GM12878 (cell line): ENCODE measurements around the gene PRKAG2. TPM values are rescaled to one million over a fixed set of nuclear protein-coding genes. Genes with fewer than 3 reads are reported as not detected.

Experiments
- ATAC-seq: fragments of 200-7000 bp; cut with Tn5 transposase; 3 replicates; pipeline ENCODE4 v1.9.1; 2020; ENCODE audit warnings: mild to moderate bottlenecking, moderate library complexity
- BruUV-seq: library from RNA; stranded (reverse); fragments of 400-500 nt; replicated peaks from 2 replicates; lab custom pipeline; 2021; lab: Mats Ljungman, UMichigan
- CTCF ChIA-PET: fragments of 300-600 bp; sonication (Branson Sonifier 250); formaldehyde crosslinking; extraction: SDS; loops from one replicate; lab custom pipeline; 2021; ENCODE audit warnings: inconsistent platforms; lab: Yijun Ruan, JAX
- POLR2A ChIA-PET: fragments of 350-600 bp; formaldehyde crosslinking; extraction: SDS; loops from one replicate; lab custom pipeline; 2021; ENCODE audit warnings: inconsistent platforms; lab: Charles Lee
- RAD21 ChIA-PET: fragments of 300-600 bp; sonication (Branson Sonifier 250); formaldehyde crosslinking; loops from one replicate; lab custom pipeline; 2023; ENCODE audit warnings: antibody characterized with exemption; ENCODE audit not compliant: unreplicated experiment; lab: Charles Lee
- SMC1A ChIA-PET: fragments of 300-600 bp; sonication (Branson Sonifier 250); formaldehyde crosslinking; loops from one replicate; lab custom pipeline; 2023; ENCODE audit not compliant: unreplicated experiment, uncharacterized antibody; lab: Charles Lee
- DNase-seq: peaks from one replicate; pipeline ENCODE4 v3.0.0-alpha.2; 2011; ENCODE audit warnings: low read depth, low spot score
- FAIRE-seq: peaks from 3 replicates; lab custom pipeline; 2011; peaks lifted over from hg19 to GRCh38; lab: Jason Lieb, UNC
- H2AFZ ChIP-seq: 2 replicates; pipeline ENCODE4 v1.6.0; 2011; ENCODE audit warnings: low read depth, low read length, control low read depth; ENCODE audit not compliant: control insufficient read depth
- H3K27ac ChIP-seq: 2 replicates; pipeline ENCODE4 v1.5.1; 2011; ENCODE audit warnings: control low read depth; ENCODE audit not compliant: control insufficient read depth, insufficient read depth
- H3K27me3 ChIP-seq, 2 experiments: replicated peaks in 1 of 2; 2 replicates each; pipeline versions ENCODE4 v1.6.0 to v1.6.1; 2011; ENCODE audit warnings: low read length in 1 of 2; ENCODE audit not compliant: control insufficient read depth in 2 of 2, insufficient read depth in 2 of 2
- H3K36me3 ChIP-seq, 2 experiments: 2 replicates each; pipeline ENCODE4 v1.5.1; 2011; ENCODE audit warnings: low read length in 1 of 2; ENCODE audit not compliant: control insufficient read depth in 2 of 2, insufficient read depth in 2 of 2
- H3K4me1 ChIP-seq: 2 replicates; pipeline ENCODE4 v1.6.1; 2011; ENCODE audit warnings: mild to moderate bottlenecking, low read length, moderate library complexity, mixed read lengths; ENCODE audit not compliant: control insufficient read depth, insufficient read depth
- H3K4me2 ChIP-seq: 2 replicates; pipeline ENCODE4 v1.6.0; 2011; ENCODE audit warnings: control low read depth; ENCODE audit not compliant: control insufficient read depth, insufficient read depth
- H3K4me3 ChIP-seq: fragments of 200-600 bp; sonication (generic); 2 replicates; pipeline ENCODE4 v1.5.1; 2016
- H3K79me2 ChIP-seq: 2 replicates; pipeline ENCODE4 v1.6.0; 2011; ENCODE audit warnings: low read length; ENCODE audit not compliant: control insufficient read depth, insufficient read depth
- H3K9ac ChIP-seq: 2 replicates; pipeline ENCODE4 v1.8.0; 2011; ENCODE audit warnings: low read length, control low read depth, mixed read lengths; ENCODE audit not compliant: control insufficient read depth, insufficient read depth
- H3K9me3 ChIP-seq: replicated peaks from 3 replicates; pipeline ENCODE4 v1.5.1; 2011; ENCODE audit warnings: mild to moderate bottlenecking, low read length; ENCODE audit not compliant: control insufficient read depth, insufficient read depth
- H4K20me1 ChIP-seq: 2 replicates; pipeline ENCODE4 v1.6.0; 2011; ENCODE audit not compliant: control insufficient read depth, insufficient read depth
- EGR1 ChIP-seq, 2 experiments: IDR thresholded peaks; 1 replicate in 1 of 2; 2 replicates in 1 of 2; pipeline ENCODE4 v1.6.1; 2011 to 2012; ENCODE audit warnings: low read depth in 2 of 2, low read length in 2 of 2, borderline replicate concordance in 1 of 2, mild to moderate bottlenecking in 1 of 2, moderate library complexity in 1 of 2
- MXI1 ChIP-seq: fragments of 150-350 bp; IDR thresholded peaks from 2 replicates; pipeline ENCODE4 v1.6.1; 2011; ENCODE audit warnings: low read depth, mild to moderate bottlenecking, inconsistent platforms, low read length, improper control_type of control experiment
- NR2C2 ChIP-seq: IDR thresholded peaks from 2 replicates; pipeline ENCODE4 v1.6.1; 2011; ENCODE audit warnings: borderline replicate concordance, low read depth; ENCODE audit not compliant: control insufficient read depth, insufficient read length
- PAX5 ChIP-seq: IDR thresholded peaks from 2 replicates; pipeline ENCODE4 v1.6.1; 2011; ENCODE audit warnings: low read depth, low read length, borderline replicate concordance
- RAD51 ChIP-seq: fragments of 450-650 bp; IDR thresholded peaks from 2 replicates; pipeline ENCODE4 v1.6.1; 2016; ENCODE audit warnings: moderate library complexity, mild to moderate bottlenecking, inconsistent platforms
- RFX5 ChIP-seq: IDR thresholded peaks from 2 replicates; pipeline ENCODE4 v1.6.1; 2011; ENCODE audit warnings: low read depth, low read length, improper control_type of control experiment
- SIN3A ChIP-seq: IDR thresholded peaks from 2 replicates; pipeline ENCODE4 v1.6.1; 2012; ENCODE audit warnings: low read depth, low read length, improper control_type of control experiment
- SMC3 ChIP-seq: IDR thresholded peaks from 2 replicates; pipeline ENCODE4 v1.6.1; 2011; ENCODE audit warnings: low read length, improper control_type of control experiment, borderline replicate concordance
- STAT3 ChIP-seq: IDR thresholded peaks from 2 replicates; pipeline ENCODE4 v1.6.1; 2011; ENCODE audit warnings: low read depth, low read length, improper control_type of control experiment
- SUPT20H ChIP-seq: IDR thresholded peaks from 2 replicates; pipeline ENCODE4 v1.6.1; 2011; ENCODE audit warnings: low read depth, mild to moderate bottlenecking, low read length, moderate library complexity, borderline replicate concordance; ENCODE audit not compliant: control insufficient read depth
- TAF1 ChIP-seq: IDR thresholded peaks from 2 replicates; pipeline ENCODE4 v1.6.1; 2011; ENCODE audit warnings: mild to moderate bottlenecking, low read depth, low read length, borderline replicate concordance
- WGBS: methylation state at CpG from one replicate; pipeline ENCODE4 v1.1.6; 2016; ENCODE audit warnings: low lambda C conversion rate; ENCODE audit not compliant: insufficient replicate concordance, insufficient coverage; ENCODE audit errors: missing lambda C conversion rate; 5-methylcytosine and 5-hydroxymethylcytosine counted together
- in situ Hi-C: fragments of 300-500 bp; cut with MboI; formaldehyde crosslinking; loops from 9 replicates; pipeline ENCODE4 v1.14.3; 2018; ENCODE audit warnings: mixed read lengths
- intact Hi-C: fragments of 100-400 bp; cut with micrococcal nuclease; formaldehyde crosslinking; loops from one replicate; pipeline ENCODE4 v1.14.2; 2022; ENCODE audit not compliant: unreplicated experiment
- polyA plus RNA-seq, 11 experiments: library from polyadenylated mRNA; depleted of rRNA in 4 of 11; unstranded in 6 of 11; stranded (reverse) in 5 of 11; fragments of >200 nt; fragmentation: Nextera tagmentation in 4 of 11; fragmentation: Illumina TruSeq in 1 of 11; extraction: Ambion mirVana in 4 of 11; extraction: Trizol in 1 of 11; gene quantifications; 1 replicate in 1 of 11; 2 replicates in 10 of 11; pipeline versions ENCODE4 v1.2.1 to v1.2.3, GENCODE V29; 2011 to 2016; ENCODE audit warnings: inconsistent platforms in 2 of 11, missing spikeins in 2 of 11, low read depth in 1 of 11
- total RNA-seq, 4 experiments: library from RNA; depleted of rRNA in 3 of 4; stranded (reverse); fragments of >200 nt in 3 of 4; fragmentation: Illumina TruSeq in 1 of 4; extraction: Trizol in 1 of 4; gene quantifications; 2 replicates each; pipeline versions ENCODE4 v1.2.1 to v1.2.3, GENCODE V29; 2013 to 2021
- TF ChIP-seq, protein P1 (sequence below): fragments of 450-650 bp; IDR thresholded peaks from 2 replicates; pipeline ENCODE4 v1.6.1; 2016; ENCODE audit warnings: mild to moderate bottlenecking
- TF ChIP-seq, protein P2 (sequence below): fragments of 450-650 bp; IDR thresholded peaks from 2 replicates; pipeline ENCODE4 v1.6.1; 2017; ENCODE audit warnings: mild to moderate bottlenecking, moderate library complexity
- TF ChIP-seq, protein P3 (sequence below): fragments of 450-650 bp; IDR thresholded peaks from 2 replicates; pipeline ENCODE4 v1.6.1; 2016; ENCODE audit warnings: mild to moderate bottlenecking, moderate library complexity, borderline replicate concordance

PRKAG2 gene
- total and polyA plus RNA-seq, 10 of the 15 experiments (the other 5 are each of a cell fraction or from before 2014, with no cell fraction given): 3.4 to 8.9 (median 6.8) TPM

DNA sequence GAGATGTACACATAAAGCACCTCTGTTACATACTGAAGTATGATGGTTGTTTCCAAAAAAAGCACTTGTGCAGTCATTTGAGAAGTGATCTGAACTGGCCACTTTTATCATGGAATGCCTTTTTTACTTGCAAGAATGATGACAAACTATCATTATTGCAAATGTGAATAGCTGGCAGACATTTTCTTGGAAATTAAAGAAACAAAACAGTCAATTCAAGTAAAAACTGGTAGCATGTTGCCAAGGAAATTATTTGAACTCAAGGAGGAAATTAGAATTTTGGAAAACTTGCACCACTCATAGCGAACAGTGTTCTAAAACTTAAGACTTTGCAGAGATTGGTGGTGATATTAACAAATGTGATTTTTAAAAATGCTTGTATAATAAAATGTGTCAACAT is 363.8 kb downstream of the PRKAG2 start:
- Histone ChIP-seq H3K9me3 (peaks cover 5% of the 10 kb centered on the region; the same call in 2 of the 3 replicates), H3K36me3 (peaks cover 0 to 2% of the 10 kb centered on the region in 2 experiments; a peak in 1 of 4 replicates), H3K4me3 (peak overlapping the region; percentile 26; the same call in 1 of the 2 replicates), H3K9ac (no peak overlapping the region), H3K4me2 (no peak overlapping the region), H3K4me1 (peaks cover 4% of the 10 kb centered on the region; the same call in 1 of the 2 replicates), H3K27me3 (no peaks in the 10 kb centered on the region), H4K20me1 (peaks cover 8% of the 10 kb centered on the region), H3K27ac (no peak overlapping the region), H3K79me2 (peaks cover 99% of the 10 kb centered on the region), H2AFZ (no peak overlapping the region)
- ChIA-PET POLR2A (interaction anchor here (1.0 to 1.1 kb wide), 2 partner anchors 16 to 41 kb away, joined by 3 to 4 read pairs; no protein-coding TSS in a partner anchor), CTCF (interaction anchor here (0.9 to 1.3 kb wide), 2 partner anchors 30 to 116 kb away, joined by 3 to 4 read pairs; no protein-coding TSS in a partner anchor), SMC1A (interaction anchor here (1.4 to 2.7 kb wide), 3 partner anchors 8 to 42 kb away, joined by 4 to 10 read pairs (median 5); no protein-coding TSS in a partner anchor), RAD21 (no interaction called here)
- in situ Hi-C loops (no loop called here), intact Hi-C loops (no loop called here)
- FAIRE-seq (no peak), ATAC-seq (no peak), DNase-seq (no peak)
- TSS peak; percentile 0 for BruUV-seq
- WGBS: 94% methylated on average over 1 of the region's 1 CpG
- no peak for TF ChIP-seq STAT3
- TF ChIP-seq SUPT20H: no peak
- TF ChIP-seq PAX5: no peak
- TF ChIP-seq SIN3A: no peak
- TF ChIP-seq TAF1: no peak
- no peak for TF ChIP-seq MXI1
- no peak for TF ChIP-seq RAD51
- no peak for TF ChIP-seq EGR1 (IDR thresholded peaks at IDR 0.05; ENCODE audit: borderline replicate concordance in 1 of 2, low read depth in 2 of 2, low read length in 2 of 2)
- no peak for TF ChIP-seq RFX5
- TF ChIP-seq, protein P1, sequence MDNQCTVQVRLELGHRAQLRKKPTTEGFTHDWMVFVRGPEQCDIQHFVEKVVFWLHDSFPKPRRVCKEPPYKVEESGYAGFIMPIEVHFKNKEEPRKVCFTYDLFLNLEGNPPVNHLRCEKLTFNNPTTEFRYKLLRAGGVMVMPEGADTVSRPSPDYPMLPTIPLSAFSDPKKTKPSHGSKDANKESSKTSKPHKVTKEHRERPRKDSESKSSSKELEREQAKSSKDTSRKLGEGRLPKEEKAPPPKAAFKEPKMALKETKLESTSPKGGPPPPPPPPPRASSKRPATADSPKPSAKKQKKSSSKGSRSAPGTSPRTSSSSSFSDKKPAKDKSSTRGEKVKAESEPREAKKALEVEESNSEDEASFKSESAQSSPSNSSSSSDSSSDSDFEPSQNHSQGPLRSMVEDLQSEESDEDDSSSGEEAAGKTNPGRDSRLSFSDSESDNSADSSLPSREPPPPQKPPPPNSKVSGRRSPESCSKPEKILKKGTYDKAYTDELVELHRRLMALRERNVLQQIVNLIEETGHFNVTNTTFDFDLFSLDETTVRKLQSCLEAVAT: no peak
- TF ChIP-seq, protein P2, sequence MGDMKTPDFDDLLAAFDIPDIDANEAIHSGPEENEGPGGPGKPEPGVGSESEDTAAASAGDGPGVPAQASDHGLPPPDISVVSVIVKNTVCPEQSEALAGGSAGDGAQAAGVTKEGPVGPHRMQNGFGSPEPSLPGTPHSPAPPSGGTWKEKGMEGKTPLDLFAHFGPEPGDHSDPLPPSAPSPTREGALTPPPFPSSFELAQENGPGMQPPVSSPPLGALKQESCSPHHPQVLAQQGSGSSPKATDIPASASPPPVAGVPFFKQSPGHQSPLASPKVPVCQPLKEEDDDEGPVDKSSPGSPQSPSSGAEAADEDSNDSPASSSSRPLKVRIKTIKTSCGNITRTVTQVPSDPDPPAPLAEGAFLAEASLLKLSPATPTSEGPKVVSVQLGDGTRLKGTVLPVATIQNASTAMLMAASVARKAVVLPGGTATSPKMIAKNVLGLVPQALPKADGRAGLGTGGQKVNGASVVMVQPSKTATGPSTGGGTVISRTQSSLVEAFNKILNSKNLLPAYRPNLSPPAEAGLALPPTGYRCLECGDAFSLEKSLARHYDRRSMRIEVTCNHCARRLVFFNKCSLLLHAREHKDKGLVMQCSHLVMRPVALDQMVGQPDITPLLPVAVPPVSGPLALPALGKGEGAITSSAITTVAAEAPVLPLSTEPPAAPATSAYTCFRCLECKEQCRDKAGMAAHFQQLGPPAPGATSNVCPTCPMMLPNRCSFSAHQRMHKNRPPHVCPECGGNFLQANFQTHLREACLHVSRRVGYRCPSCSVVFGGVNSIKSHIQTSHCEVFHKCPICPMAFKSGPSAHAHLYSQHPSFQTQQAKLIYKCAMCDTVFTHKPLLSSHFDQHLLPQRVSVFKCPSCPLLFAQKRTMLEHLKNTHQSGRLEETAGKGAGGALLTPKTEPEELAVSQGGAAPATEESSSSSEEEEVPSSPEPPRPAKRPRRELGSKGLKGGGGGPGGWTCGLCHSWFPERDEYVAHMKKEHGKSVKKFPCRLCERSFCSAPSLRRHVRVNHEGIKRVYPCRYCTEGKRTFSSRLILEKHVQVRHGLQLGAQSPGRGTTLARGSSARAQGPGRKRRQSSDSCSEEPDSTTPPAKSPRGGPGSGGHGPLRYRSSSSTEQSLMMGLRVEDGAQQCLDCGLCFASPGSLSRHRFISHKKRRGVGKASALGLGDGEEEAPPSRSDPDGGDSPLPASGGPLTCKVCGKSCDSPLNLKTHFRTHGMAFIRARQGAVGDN: no peak
- TF ChIP-seq NR2C2: no peak
- TF ChIP-seq SMC3: no peak
- TF ChIP-seq, protein P3, sequence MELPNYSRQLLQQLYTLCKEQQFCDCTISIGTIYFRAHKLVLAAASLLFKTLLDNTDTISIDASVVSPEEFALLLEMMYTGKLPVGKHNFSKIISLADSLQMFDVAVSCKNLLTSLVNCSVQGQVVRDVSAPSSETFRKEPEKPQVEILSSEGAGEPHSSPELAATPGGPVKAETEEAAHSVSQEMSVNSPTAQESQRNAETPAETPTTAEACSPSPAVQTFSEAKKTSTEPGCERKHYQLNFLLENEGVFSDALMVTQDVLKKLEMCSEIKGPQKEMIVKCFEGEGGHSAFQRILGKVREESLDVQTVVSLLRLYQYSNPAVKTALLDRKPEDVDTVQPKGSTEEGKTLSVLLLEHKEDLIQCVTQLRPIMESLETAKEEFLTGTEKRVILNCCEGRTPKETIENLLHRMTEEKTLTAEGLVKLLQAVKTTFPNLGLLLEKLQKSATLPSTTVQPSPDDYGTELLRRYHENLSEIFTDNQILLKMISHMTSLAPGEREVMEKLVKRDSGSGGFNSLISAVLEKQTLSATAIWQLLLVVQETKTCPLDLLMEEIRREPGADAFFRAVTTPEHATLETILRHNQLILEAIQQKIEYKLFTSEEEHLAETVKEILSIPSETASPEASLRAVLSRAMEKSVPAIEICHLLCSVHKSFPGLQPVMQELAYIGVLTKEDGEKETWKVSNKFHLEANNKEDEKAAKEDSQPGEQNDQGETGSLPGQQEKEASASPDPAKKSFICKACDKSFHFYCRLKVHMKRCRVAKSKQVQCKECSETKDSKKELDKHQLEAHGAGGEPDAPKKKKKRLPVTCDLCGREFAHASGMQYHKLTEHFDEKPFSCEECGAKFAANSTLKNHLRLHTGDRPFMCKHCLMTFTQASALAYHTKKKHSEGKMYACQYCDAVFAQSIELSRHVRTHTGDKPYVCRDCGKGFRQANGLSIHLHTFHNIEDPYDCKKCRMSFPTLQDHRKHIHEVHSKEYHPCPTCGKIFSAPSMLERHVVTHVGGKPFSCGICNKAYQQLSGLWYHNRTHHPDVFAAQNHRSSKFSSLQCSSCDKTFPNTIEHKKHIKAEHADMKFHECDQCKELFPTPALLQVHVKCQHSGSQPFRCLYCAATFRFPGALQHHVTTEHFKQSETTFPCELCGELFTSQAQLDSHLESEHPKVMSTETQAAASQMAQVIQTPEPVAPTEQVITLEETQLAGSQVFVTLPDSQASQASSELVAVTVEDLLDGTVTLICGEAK: no peak
